Lower leg skin (tissue), 4 donors: Measurements from ENCODE around the gene USP17L17. TPM values are rescaled to one million over a fixed set of nuclear protein-coding genes. Genes with fewer than 3 reads are reported as not detected.
"Not testable (repeated sequence)": the region's sequence is repeated elsewhere in the genome, so short reads cannot be mapped to it uniquely, and the experiment has no call there.

Source experiments
- DNase-seq, 2 donors: peaks; one replicate each; pipeline ENCODE4 v3.0.0-alpha.2; 2019; ENCODE audit warnings: low spot score in 2 of 2
- H3K4me3 ChIP-seq: fragments of 200-600 bp; sonication (generic); 2 replicates; pipeline ENCODE4 v1.5.1; 2017; ENCODE audit warnings: mild to moderate bottlenecking, low read depth; ENCODE audit not compliant: poor library complexity, severe bottlenecking
- WGBS, 2 donors: methylation state at CpG; one replicate each; pipeline ENCODE4 v1.1.5; 2018; 5-methylcytosine and 5-hydroxymethylcytosine counted together
- intact Hi-C: fragments of 100-400 bp; cut with DNase I; formaldehyde crosslinking; loops from one replicate; pipeline ENCODE4 v1.15.0; 2023; ENCODE audit warnings: low total_unique reads
- total RNA-seq, 4 donors: library from RNA; depleted of rRNA; stranded (reverse); fragments of >200 nt; gene quantifications; one replicate each; pipeline ENCODE4 v1.1.0, GENCODE V29; 2016

The USP17L17 gene
- total RNA-seq, 4 donors from 2014 or later, result not detected

DNA sequence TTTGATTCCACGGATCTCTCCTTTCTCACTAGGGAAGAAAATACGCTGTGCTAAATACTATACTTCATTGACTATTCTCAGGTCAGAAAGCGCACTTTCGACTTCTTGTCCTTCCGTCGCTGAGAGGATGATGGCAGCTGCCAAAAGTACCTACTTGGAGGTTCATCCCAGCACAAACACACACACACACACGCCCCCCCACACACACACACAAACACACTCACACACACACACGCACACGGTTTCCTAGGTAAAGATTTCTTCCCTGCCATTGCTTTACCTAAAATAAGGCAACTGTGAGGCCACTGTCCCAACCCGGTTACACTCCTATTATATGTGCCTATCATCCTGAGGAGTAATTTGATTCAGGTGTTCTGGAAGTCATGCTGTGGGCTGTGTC, 28.0 kb downstream of the USP17L17 start:
- intact Hi-C loops, H3K4me3 ChIP-seq: not testable (repeated sequence)
- 88 to 89% methylated on average over 8 of the region's 10 CpGs for WGBS, 2 donors
- peak; percentile 68 to 97 for DNase-seq

Other genes with a start within 250 kb of the USP17L17 start
- not detected for gene FAM90A26, start 73.5 kb upstream of the USP17L17 start, total RNA-seq
- gene USP17L10, start 33.2 kb upstream of the USP17L17 start, total RNA-seq, result not detected
- not detected for gene USP17L11, start 28.5 kb upstream of the USP17L17 start, total RNA-seq
- gene USP17L12, start 23.7 kb upstream of the USP17L17 start, total RNA-seq, result not detected
- gene USP17L13, start 19.0 kb upstream of the USP17L17 start, total RNA-seq, result not detected
- gene USP17L15, start 9.5 kb upstream of the USP17L17 start, total RNA-seq, result not detected
- not detected for gene USP17L18, start 4.8 kb downstream of the USP17L17 start, total RNA-seq
- not detected for gene USP17L19, start 9.5 kb downstream of the USP17L17 start, total RNA-seq
- gene USP17L20, start 14.2 kb downstream of the USP17L17 start, total RNA-seq, result not detected
- not detected for gene USP17L21, start 19.0 kb downstream of the USP17L17 start, total RNA-seq
- gene USP17L22, start 23.7 kb downstream of the USP17L17 start, total RNA-seq, result not detected
- not detected for gene USP17L24, start 81.3 kb downstream of the USP17L17 start, total RNA-seq
- not detected for gene USP17L25, start 86.0 kb downstream of the USP17L17 start, total RNA-seq
- gene USP17L26, start 90.8 kb downstream of the USP17L17 start, total RNA-seq, result not detected
- gene USP17L5, start 95.5 kb downstream of the USP17L17 start, total RNA-seq, result not detected
- gene USP17L27, start 100.3 kb downstream of the USP17L17 start, total RNA-seq, result not detected
- gene USP17L28, start 105.0 kb downstream of the USP17L17 start, total RNA-seq, result not detected
- not detected for gene USP17L29, start 109.8 kb downstream of the USP17L17 start, total RNA-seq
- gene USP17L30, start 119.2 kb downstream of the USP17L17 start, total RNA-seq, result not detected
- not detected for gene DEFB131A, start 200.5 kb downstream of the USP17L17 start, total RNA-seq